ENCODE results near the gene FBLIM1.

DNA sequence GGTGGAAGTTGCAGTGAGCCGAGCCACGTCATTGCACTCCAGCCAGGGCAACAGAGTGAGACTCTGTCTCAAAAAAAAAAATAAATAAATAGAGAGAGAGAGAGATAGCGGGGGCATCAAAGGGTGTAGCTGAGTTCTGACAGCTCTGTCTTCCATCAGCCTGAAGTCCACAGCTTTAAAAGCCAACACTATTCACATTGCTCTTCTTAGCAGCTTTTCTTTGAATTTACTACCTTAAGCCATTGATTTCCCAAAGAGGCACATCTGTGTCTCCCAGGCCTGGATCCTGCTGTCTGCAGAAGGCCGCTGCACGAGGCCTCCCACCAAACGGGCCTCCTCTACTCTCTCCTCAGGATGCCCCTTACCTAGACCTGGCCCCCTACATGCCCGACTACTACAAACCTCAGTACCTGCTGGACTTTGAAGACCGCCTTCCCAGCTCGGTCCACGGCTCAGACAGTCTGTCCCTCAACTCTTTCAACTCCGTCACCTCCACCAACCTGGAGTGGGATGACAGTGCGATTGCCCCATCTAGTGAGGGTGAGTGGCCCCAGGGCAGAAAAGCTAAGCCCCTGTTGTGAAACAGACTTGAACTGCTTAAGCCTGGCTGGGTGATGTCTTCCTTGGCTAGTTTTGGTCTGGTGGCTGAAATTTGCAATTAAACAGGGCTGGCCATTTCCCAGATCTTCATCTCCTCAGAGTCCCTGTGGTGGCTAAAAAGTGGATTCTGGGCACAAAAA, 39.0 kb upstream of the FBLIM1 start:
- TF ChIP-seq POLR2AphosphoS5 (IDR thresholded peaks at IDR 0.05; ENCODE audit: low read depth, low read length) (no peak), POLR2A (IDR thresholded peaks at IDR 0.05; ENCODE audit: low read depth, low read length) (no peak), PAX5 (IDR thresholded peaks at IDR 0.05; ENCODE audit: insufficient read depth, low read length, severe bottlenecking) (no peak), SPI1 (IDR thresholded peaks at IDR 0.05; ENCODE audit: low read depth, low read length) (no peak)
